Endothelial cell (in vitro differentiated cells): ENCODE results near the gene DNAJC27. TPM values are rescaled to one million over a fixed set of nuclear protein-coding genes. Genes with fewer than 3 reads are reported as not detected.

Experiments
- DNase-seq: peaks from one replicate; pipeline ENCODE4 v3.0.0; 2021; ENCODE audit warnings: low spot score
- H3K27ac Mint-ChIP-seq: one replicate; pipeline ENCODE4 v1.8.0; 2021; ENCODE audit warnings: mixed read lengths, inconsistent platforms; ENCODE audit not compliant: unreplicated experiment
- H3K27me3 Mint-ChIP-seq: one replicate; pipeline ENCODE4 v1.8.0; 2021; ENCODE audit warnings: mild to moderate bottlenecking, moderate library complexity, mixed read lengths, inconsistent platforms; ENCODE audit not compliant: unreplicated experiment
- H3K36me3 Mint-ChIP-seq: one replicate; pipeline ENCODE4 v1.8.0; 2021; ENCODE audit warnings: mild to moderate bottlenecking, low read depth, mixed read lengths, inconsistent platforms; ENCODE audit not compliant: unreplicated experiment
- H3K4me1 Mint-ChIP-seq: one replicate; pipeline ENCODE4 v1.8.0; 2021; ENCODE audit warnings: mild to moderate bottlenecking, mixed read lengths, inconsistent platforms; ENCODE audit not compliant: unreplicated experiment
- H3K4me3 Mint-ChIP-seq: one replicate; pipeline ENCODE4 v1.8.0; 2021; ENCODE audit warnings: mild to moderate bottlenecking, mixed read lengths, inconsistent platforms; ENCODE audit not compliant: unreplicated experiment
- H3K9me3 Mint-ChIP-seq: one replicate; pipeline ENCODE4 v1.8.0; 2021; ENCODE audit warnings: mixed read lengths, inconsistent platforms; ENCODE audit not compliant: unreplicated experiment
- CTCF ChIP-seq: fragments of 200-600 bp; sonication (generic); IDR thresholded peaks from one replicate; pipeline ENCODE4 v1.5.0; 2021; ENCODE audit warnings: antibody characterized with exemption; ENCODE audit not compliant: unreplicated experiment
- total RNA-seq: library from RNA; stranded (reverse); fragmentation: NEBNext Ultra II Directional; extraction: Animal tissue kit (Norgen Biotek cat#: 25700); gene quantifications from one replicate; pipeline ENCODE4 v1.2.1, GENCODE V29; 2021; ENCODE audit not compliant: unreplicated experiment

The DNAJC27 gene
- total RNA-seq, 1 donor from 2014 or later, result 3.5 TPM

DNA sequence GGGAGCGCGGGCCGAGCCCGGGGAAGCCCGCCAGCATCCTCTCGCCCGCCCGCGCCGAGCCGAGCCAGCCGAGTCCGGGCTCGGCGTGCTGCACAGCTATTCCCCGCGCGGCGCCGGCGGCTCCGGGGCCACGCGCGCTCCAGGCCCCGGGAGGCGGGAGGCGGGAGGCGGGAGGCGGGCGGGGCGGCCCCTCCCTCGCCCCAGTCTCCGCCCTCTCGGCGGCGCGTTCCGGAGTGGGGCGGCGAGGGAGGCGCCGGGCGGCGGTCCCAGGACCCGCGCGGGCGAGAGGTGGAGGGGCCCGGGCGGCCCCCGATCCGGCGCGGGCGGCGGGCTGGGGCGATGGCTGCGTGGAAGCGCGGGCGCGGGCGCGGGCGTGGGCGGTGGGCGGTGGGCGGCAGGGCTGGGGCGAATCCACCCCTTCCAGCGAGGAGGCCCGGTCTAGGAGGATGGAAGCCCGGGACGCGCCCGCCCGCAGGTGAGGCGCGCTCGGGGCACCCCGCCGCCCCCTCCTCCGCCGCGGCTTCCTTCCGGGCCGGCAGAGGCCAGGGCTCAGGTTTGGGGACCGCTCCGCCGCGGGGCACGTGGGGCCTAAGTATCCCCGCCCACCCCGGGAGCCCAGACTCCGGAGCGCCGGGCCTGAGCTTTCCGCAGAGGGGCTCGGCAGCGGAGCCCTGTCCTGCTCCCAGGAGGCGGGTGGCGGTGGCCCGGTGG, 51.5 kb downstream of the DNAJC27 start, which contains the start of gene ADCY3:
ADCY3 (minus strand) TSS at position 140 of the 711 bp plus-strand sequence. CDS start 1,250 bp downstream, outside the sequence.
- peak within 1 kb of the TSS; percentile 92 for H3K27ac Mint-ChIP-seq
- no peak for TF ChIP-seq CTCF
- H3K9me3 Mint-ChIP-seq, result no peaks in the 10 kb centered on the region
- H3K4me3 Mint-ChIP-seq, result peak within 1 kb of the TSS; percentile 95
- DNase-seq, result peak; percentile 42
- H3K27me3 Mint-ChIP-seq, result peaks cover 14% of the 10 kb centered on the region
- H3K36me3 Mint-ChIP-seq, result peaks cover 4% of the 10 kb centered on the region
- peaks cover 22% of the 10 kb centered on the region for H3K4me1 Mint-ChIP-seq

DNA sequence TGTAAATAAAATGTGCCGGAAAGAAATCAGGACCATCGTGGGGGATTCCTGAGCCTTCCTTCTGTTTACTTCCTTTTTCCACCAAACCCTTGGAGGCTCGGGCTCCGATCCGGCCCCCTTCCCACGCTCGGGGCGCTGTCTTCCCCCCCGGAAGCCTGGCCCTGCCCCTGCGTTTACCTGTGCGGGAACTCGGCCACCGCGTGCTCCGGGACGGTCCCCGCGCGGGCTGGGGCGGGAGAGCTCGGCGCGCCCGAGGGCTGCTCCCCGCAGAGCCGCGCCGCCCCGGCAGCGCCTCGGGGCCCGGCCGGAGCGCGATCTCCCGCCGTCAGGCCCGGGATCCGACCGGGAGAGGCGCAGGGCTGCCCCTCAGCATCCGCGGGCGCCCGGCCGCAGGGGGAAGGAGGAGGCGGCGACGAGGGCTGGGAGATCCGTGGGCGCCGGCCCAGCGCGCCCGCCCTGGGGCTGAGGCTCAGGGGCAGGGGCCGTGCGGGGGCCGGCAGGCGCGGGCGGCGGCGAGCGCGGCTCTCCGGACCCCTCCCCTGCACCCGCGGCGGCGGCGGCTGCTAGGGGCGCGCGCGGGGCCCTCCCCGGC, 52.2 kb downstream of the DNAJC27 start:
- Mint-ChIP-seq H3K27ac (peak overlapping the region; percentile 92), H3K27me3 (peaks cover 14% of the 10 kb centered on the region), H3K4me1 (peaks cover 22% of the 10 kb centered on the region), H3K36me3 (peaks cover 8% of the 10 kb centered on the region), H3K4me3 (peak overlapping the region; percentile 95), H3K9me3 (no peaks in the 10 kb centered on the region)
- DNase-seq, result peak; percentile 48
- no peak for TF ChIP-seq CTCF

DNA sequence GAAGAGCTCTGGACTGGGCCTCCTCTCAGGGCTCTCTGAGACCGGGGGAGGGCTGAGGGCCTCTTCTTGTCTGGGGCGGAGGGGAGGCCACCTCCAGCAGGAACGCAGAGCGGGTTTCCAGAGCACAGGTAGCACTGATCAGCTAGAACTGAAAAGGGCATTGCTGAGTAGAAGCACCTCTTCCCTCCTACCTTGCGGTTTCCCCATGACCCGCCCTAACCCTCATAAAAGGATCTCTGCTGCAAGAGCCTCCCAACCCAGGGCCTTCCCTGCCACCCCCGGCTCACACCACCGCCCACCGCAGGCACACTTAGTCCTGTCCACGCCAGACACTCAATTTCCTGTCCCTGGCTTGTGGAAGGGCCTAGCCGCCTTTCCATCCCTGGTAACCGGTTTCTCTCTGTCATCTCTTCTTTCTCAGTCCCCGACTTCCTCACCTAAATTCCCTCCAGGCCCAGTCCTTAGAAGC, 52.7 kb downstream of the DNAJC27 start:
- Mint-ChIP-seq H3K4me1 (peaks cover 24% of the 10 kb centered on the region), H3K4me3 (peak overlapping the region; percentile 95), H3K36me3 (peaks cover 8% of the 10 kb centered on the region), H3K27me3 (peaks cover 14% of the 10 kb centered on the region), H3K27ac (peak overlapping the region; percentile 92), H3K9me3 (no peaks in the 10 kb centered on the region)
- no peak for TF ChIP-seq CTCF
- no peak for DNase-seq

GRCh38 chr2:24918326-24919036, 53.3 kb downstream of the DNAJC27 start:
- H3K27me3 Mint-ChIP-seq, result peaks cover 15% of the 10 kb centered on the region
- no peak for TF ChIP-seq CTCF
- H3K4me1 Mint-ChIP-seq, result peaks cover 29% of the 10 kb centered on the region
- peak overlapping the region; percentile 95 for H3K4me3 Mint-ChIP-seq
- DNase-seq, result no peak
- peak overlapping the region; percentile 92 for H3K27ac Mint-ChIP-seq
- H3K36me3 Mint-ChIP-seq, result peaks cover 8% of the 10 kb centered on the region
- no peaks in the 10 kb centered on the region for H3K9me3 Mint-ChIP-seq
